Neural cell (in vitro differentiated cells): ENCODE measurements around the gene HDAC9. TPM values are rescaled to one million over a fixed set of nuclear protein-coding genes. Genes with fewer than 3 reads are reported as not detected.

ENCODE experiments used
- H2AFZ ChIP-seq: fragments of 200-600, 300-800 bp; sonication (generic), shearing (Covaris generic); 2 replicates; pipeline ENCODE4 v1.6.0; 2014; ENCODE audit warnings: low read depth, mild to moderate bottlenecking, antibody characterized with exemption, low read length, moderate library complexity
- H3F3A ChIP-seq: fragments of 200-600 bp; shearing (Covaris generic); 2 replicates; pipeline ENCODE4 v1.6.1; 2016; ENCODE audit warnings: mild to moderate bottlenecking, moderate library complexity, mixed read lengths, antibody characterized with exemption, low read length; ENCODE audit not compliant: insufficient read depth, poor library complexity, severe bottlenecking
- H3K27ac ChIP-seq: fragments of 200-600, 300-800 bp; sonication (generic), shearing (Covaris generic); 2 replicates; pipeline ENCODE4 v1.5.1; 2014; ENCODE audit warnings: mild to moderate bottlenecking, low read length, moderate library complexity
- H3K27me3 ChIP-seq: fragments of 300-800, 200-600 bp; sonication (generic), shearing (Covaris generic); 2 replicates; pipeline ENCODE4 v1.6.0; 2014; ENCODE audit warnings: mild to moderate bottlenecking, low read depth, low read length, moderate library complexity; ENCODE audit not compliant: insufficient read depth
- H3K36me3 ChIP-seq: fragments of 300-800, 200-600 bp; sonication (generic), shearing (Covaris generic); 2 replicates; pipeline ENCODE4 v1.5.1; 2014; ENCODE audit warnings: mild to moderate bottlenecking, antibody characterized with exemption, low read length, moderate library complexity; ENCODE audit not compliant: insufficient read depth
- H3K4me2 ChIP-seq: fragments of 300-800, 200-600 bp; sonication (generic), shearing (Covaris generic); 2 replicates; pipeline ENCODE4 v1.6.0; 2014; ENCODE audit warnings: mild to moderate bottlenecking, low read length
- H3K4me3 ChIP-seq: fragments of 300-800, 200-600 bp; sonication (generic), shearing (Covaris generic); 2 replicates; pipeline ENCODE4 v1.5.1; 2014; ENCODE audit warnings: mild to moderate bottlenecking, low read length, moderate library complexity
- H3K79me2 ChIP-seq: fragments of 200-600 bp; shearing (Covaris generic); replicated peaks from 2 replicates; pipeline ENCODE4 v1.6.0; 2014; ENCODE audit warnings: mild to moderate bottlenecking, low read length, moderate library complexity; ENCODE audit not compliant: insufficient read depth
- H3K9ac ChIP-seq: fragments of 300-800, 200-600 bp; sonication (generic), shearing (Covaris generic); 2 replicates; pipeline ENCODE4 v1.6.1; 2016; ENCODE audit warnings: mild to moderate bottlenecking, low read length, mixed read lengths
- H3K9me2 ChIP-seq: fragments of 200-600 bp; shearing (Covaris generic); 2 replicates; pipeline ENCODE4 v1.6.1; 2016; ENCODE audit warnings: mild to moderate bottlenecking, low read length, mixed read lengths; ENCODE audit not compliant: insufficient read depth
- H3K9me3 ChIP-seq: fragments of 200-600, 300-800 bp; sonication (generic), shearing (Covaris generic); 2 replicates; pipeline ENCODE4 v1.6.1; 2016; ENCODE audit warnings: mild to moderate bottlenecking, mixed run types, low read length, moderate library complexity, mixed read lengths
- H4K20me1 ChIP-seq: fragments of 200-600 bp; shearing (Covaris generic); 2 replicates; pipeline ENCODE4 v1.6.1; 2016; ENCODE audit warnings: mild to moderate bottlenecking, mixed run types; ENCODE audit not compliant: insufficient read depth
- CTCF ChIP-seq: fragments of 450-650 bp; IDR thresholded peaks from 2 replicates; pipeline ENCODE4 v1.5.1; 2014; ENCODE audit warnings: antibody characterized with exemption, mild to moderate bottlenecking, moderate library complexity; ENCODE audit not compliant: poor library complexity, severe bottlenecking
- EP300 ChIP-seq: fragments of 450-650 bp; conservative IDR thresholded peaks from 2 replicates; pipeline ENCODE4 v1.6.1; 2014; ENCODE audit warnings: antibody characterized with exemption, mild to moderate bottlenecking, moderate library complexity; ENCODE audit not compliant: poor library complexity, severe bottlenecking
- EZH2 ChIP-seq: fragments of 200-600, 300-800 bp; shearing (Covaris generic), sonication (generic); IDR thresholded peaks from 2 replicates; pipeline ENCODE4 v1.6.1; 2014; ENCODE audit warnings: antibody characterized with exemption, low read length, borderline replicate concordance, mild to moderate bottlenecking; ENCODE audit not compliant: insufficient read depth, poor library complexity, severe bottlenecking
- MXI1 ChIP-seq: fragments of 450-650 bp; conservative IDR thresholded peaks from 2 replicates; pipeline ENCODE4 v1.6.1; 2014; ENCODE audit warnings: antibody characterized with exemption, mild to moderate bottlenecking; ENCODE audit not compliant: poor library complexity, severe bottlenecking
- POLR2AphosphoS5 ChIP-seq: IDR thresholded peaks from 2 replicates; pipeline ENCODE4 v1.6.1; 2012
- RAD21 ChIP-seq: fragments of 450-650 bp; conservative IDR thresholded peaks from 2 replicates; pipeline ENCODE4 v1.6.1; 2014; ENCODE audit warnings: antibody characterized with exemption, mild to moderate bottlenecking, moderate library complexity
- REST ChIP-seq: IDR thresholded peaks from 2 replicates; pipeline ENCODE4 v1.6.1; 2012; ENCODE audit warnings: borderline replicate concordance
- SMC3 ChIP-seq: fragments of 450-650 bp; conservative IDR thresholded peaks from 2 replicates; pipeline ENCODE4 v1.6.1; 2014; ENCODE audit warnings: antibody characterized with exemption, mild to moderate bottlenecking, moderate library complexity; ENCODE audit not compliant: poor library complexity
- TAF1 ChIP-seq: IDR thresholded peaks from 2 replicates; pipeline ENCODE4 v1.6.1; 2012; ENCODE audit warnings: low read depth
- polyA plus RNA-seq: library from polyadenylated mRNA; depleted of rRNA; stranded (reverse); fragments of >200 nt; gene quantifications from 2 replicates; pipeline ENCODE4 v1.2.3, GENCODE V29; 2014

Gene HDAC9
- polyA plus RNA-seq, 1 donor from 2014 or later = 15.9 TPM

- no peak overlapping the region for H3K4me3 ChIP-seq
- no peaks in the 10 kb centered on the region for H3K9me2 ChIP-seq
- no peak for TF ChIP-seq SMC3
- TF ChIP-seq EZH2 = no peak
- no peak for TF ChIP-seq POLR2AphosphoS5
- TF ChIP-seq MXI1 = no peak
- no peak for TF ChIP-seq RAD21
- no peak for TF ChIP-seq CTCF
- no peak for TF ChIP-seq TAF1
- no peak for TF ChIP-seq REST
- TF ChIP-seq EP300 = no peak
- H3K27me3 ChIP-seq = no peaks in the 10 kb centered on the region
- no peaks in the 10 kb centered on the region for H3K36me3 ChIP-seq
- H3K9ac ChIP-seq = no peak overlapping the region
- no peaks in the 10 kb centered on the region for H3K9me3 ChIP-seq
- H3K79me2 ChIP-seq = no peaks in the 10 kb centered on the region
- no peaks in the 10 kb centered on the region for H4K20me1 ChIP-seq
- no peak overlapping the region for H3K27ac ChIP-seq
- no peak overlapping the region for H2AFZ ChIP-seq
- no peaks in the 10 kb centered on the region for H3F3A ChIP-seq
- H3K4me2 ChIP-seq = no peak overlapping the region
Observed at GRCh38 chr7:18780938-18781337, 285.4 kb downstream of the HDAC9 start.

- no peaks in the 10 kb centered on the region for H3K9me3 ChIP-seq
- no peak overlapping the region for H3K27ac ChIP-seq
- no peak overlapping the region for H3K9ac ChIP-seq
- H3K9me2 ChIP-seq = no peaks in the 10 kb centered on the region
- no peak overlapping the region for H3K4me2 ChIP-seq
- H3F3A ChIP-seq = no peaks in the 10 kb centered on the region
- TF ChIP-seq SMC3 = no peak
- TF ChIP-seq TAF1 = no peak
- TF ChIP-seq CTCF = no peak
- TF ChIP-seq RAD21 = no peak
- no peak for TF ChIP-seq MXI1
- no peak for TF ChIP-seq EP300
- no peak for TF ChIP-seq EZH2
- no peak for TF ChIP-seq POLR2AphosphoS5
- no peak overlapping the region for H3K4me3 ChIP-seq
- no peaks in the 10 kb centered on the region for H3K27me3 ChIP-seq
- no peaks in the 10 kb centered on the region for H3K36me3 ChIP-seq
- H4K20me1 ChIP-seq = no peaks in the 10 kb centered on the region
- H3K79me2 ChIP-seq = no peaks in the 10 kb centered on the region
- H2AFZ ChIP-seq = no peak overlapping the region
Observed at GRCh38 chr7:18786196-18786727, 290.7 kb downstream of the HDAC9 start.
